ENCODE measurements around the gene ARPC5.

GRCh38 chr1:183592733-183593132, 42.9 kb downstream of the ARPC5 start:
- TF ChIP-seq CTCF (IDR thresholded peaks at IDR 0.05 in 4 of 5, conservative IDR thresholded peaks at IDR 0.05 in 1 of 5) (no peak), POLR2A (IDR thresholded peaks at IDR 0.05) (no peak)

Measured in gastrocnemius medialis (tissue), 4 donors.